ENCODE data around the gene MAPK8IP1.

The MAPK8IP1 gene

DNA sequence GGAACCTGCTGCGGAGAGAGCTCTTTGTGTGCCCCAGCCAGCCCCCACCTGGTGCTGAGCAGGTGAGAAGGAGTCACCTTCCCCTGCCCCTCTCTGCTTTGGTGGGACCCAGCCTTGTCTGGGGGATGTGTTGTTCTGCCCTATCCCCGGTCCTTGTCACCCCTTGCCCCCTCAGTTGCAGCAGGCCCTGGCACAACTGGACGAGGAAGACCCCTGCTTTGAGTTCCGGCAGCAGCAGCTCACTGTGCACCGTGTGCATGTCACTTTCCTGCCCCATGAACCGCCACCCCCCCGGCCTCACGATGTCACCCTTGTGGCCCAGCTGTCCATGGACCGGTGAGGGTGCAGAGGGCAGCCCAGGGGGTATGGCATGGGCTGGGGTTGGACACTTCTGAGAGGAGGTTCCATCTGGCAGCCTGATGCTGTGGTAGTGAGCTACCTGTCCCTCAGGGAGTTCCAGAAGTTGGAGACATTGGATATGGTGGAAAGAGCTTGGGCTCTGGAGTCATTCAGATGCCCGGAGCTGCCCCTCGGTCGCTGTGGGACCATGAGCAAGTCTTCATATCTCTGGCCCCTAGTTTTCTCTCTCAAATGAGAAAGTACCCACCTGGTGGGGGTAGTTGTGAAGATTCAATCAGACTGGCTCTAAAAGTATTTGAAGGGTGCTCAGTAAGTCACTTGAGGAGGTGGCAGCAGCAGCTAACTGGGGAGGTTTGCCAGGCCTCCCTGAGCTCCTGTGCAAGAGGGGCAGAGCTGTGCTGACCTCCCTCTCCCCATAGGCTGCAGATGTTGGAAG, 41.3 kb downstream of the MAPK8IP1 start:
- DNase-seq (ENCODE audit: low spot score): no peak

DNA sequence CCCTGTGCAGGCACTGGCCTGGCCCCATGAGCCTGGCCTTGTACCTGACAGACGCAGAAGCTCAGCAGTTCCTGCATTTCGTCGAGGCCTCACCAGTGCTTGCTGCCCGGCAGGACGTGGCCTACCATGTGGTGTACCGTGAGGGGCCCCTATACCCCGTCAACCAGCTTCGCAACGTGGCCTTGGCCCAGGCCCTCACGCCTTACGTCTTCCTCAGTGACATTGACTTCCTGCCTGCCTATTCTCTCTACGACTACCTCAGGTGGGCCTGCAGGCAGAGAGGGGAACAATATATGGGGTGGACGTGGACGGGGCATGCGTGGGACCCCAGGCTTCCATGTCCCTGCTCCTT, 41.9 kb downstream of the MAPK8IP1 start:
- DNase-seq (ENCODE audit: low spot score): no peak

DNA sequence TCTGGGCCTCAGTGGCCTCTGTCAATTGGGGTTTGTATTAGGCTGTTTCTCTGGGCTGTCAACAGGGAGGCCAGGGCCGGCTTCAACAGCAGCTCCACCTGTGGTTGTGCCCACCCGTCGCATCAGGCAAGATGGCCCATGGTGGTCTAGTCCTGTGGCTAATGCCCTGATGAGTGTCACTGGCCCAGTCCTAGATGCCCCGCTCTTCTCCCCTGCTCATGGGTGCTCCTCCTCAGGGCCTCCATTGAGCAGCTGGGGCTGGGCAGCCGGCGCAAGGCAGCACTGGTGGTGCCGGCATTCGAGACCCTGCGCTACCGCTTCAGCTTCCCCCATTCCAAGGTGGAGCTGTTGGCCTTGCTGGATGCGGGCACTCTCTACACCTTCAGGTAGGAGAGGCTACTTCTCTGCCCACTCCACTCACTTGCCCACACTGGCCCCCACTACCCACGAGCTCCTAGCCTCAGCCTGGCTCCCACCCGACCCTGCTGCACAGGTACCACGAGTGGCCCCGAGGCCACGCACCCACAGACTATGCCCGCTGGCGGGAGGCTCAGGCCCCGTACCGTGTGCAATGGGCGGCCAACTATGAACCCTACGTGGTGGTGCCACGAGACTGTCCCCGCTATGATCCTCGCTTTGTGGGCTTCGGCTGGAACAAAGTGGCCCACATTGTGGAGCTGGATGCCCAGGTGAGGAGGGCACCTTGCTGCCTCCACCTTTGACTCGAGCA, 42.4 kb downstream of the MAPK8IP1 start:
- no peak for DNase-seq (ENCODE audit: low spot score)

DNA sequence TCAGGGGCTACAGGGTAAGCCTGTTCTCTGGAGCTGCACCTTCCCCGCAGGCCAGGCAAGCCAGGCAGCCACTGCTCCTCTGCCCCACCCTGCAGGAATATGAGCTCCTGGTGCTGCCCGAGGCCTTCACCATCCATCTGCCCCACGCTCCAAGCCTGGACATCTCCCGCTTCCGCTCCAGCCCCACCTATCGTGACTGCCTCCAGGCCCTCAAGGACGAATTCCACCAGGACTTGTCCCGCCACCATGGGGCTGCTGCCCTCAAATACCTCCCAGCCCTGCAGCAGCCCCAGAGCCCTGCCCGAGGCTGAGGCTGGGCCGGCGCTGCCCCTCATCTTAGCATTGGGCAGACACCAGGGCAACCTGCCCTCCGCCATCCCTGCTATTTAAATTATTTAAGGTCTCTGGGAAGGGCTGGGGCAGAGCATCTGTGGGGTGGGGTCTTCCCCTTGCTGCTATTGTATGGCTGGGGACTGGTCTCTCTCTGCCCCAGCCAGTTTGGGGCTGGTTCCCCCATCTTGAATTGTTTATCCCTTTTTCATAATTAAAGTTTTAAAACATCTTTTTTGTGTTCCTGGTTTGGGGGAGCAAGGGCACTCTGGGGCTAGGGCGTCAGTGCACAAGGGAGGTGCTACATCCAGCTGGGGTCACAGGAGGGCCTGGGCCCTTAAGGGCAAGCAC, 43.2 kb downstream of the MAPK8IP1 start:
- DNase-seq (ENCODE audit: low spot score): no peak

DNA sequence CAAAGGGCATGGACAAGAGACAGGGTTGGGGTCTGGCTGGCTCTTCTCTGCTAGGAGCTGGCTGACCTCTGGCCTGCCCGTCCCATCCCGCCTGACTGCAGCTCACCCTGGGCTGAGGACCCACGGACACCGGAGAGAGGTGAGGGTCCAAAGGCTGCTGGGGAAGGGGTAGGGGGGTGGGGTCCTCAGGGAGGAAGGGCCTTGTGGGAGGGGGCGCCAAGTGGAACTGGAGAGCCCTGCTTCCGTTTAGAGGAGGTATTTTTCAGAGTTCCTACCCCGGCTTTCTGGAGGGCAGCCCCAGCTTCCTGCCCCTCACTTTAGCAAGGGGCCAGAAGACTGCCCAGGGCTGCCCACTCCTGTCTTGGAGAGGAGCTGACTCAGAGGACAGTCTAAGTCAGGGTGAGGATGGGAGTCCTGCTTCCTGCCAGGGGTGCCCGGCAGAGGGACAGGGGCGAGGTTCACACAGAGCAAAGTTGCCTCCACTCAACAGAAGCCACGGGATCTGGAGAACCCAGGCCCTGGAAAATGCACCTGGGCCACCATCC, 44.1 kb downstream of the MAPK8IP1 start:
- DNase-seq (ENCODE audit: low spot score): peak; percentile 37

DNA sequence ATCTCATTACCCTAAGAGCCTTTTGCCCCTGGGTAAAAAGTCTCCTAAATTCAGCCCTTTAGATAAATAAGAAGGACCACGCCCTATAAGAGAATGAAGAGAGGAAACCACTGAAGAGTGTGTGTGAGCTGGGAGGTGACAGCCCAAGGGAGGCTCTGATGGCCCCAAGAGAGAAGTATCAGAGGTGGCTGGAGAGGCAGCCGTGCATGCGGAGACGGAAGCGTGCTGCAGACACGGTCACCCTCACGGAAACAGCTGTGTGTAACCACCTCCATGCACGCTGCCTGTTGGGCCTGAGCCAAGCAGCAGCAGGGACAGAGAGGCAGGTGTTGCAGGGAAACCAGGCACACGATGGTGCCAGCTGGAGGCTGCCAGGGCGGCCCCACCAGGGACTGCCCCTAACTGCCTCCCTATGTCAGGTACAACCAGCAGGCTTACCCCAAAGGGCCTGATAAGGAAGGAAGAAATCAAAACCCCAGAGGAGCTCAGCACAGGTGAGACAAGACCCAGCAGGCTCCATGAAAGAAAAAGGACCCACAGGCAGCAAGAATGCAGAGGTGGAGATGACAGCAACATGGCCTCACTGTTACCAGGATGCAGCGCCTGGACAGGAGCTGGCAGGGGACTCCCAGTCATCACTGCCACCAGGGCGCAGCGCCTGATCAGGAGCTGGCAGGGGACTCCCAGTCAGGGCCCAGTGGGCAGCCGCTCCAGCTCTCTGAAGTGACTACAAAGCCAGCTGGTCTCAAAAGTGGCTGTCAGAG, 44.8 kb downstream of the MAPK8IP1 start:
- DNase-seq (ENCODE audit: low spot score): no peak

DNA sequence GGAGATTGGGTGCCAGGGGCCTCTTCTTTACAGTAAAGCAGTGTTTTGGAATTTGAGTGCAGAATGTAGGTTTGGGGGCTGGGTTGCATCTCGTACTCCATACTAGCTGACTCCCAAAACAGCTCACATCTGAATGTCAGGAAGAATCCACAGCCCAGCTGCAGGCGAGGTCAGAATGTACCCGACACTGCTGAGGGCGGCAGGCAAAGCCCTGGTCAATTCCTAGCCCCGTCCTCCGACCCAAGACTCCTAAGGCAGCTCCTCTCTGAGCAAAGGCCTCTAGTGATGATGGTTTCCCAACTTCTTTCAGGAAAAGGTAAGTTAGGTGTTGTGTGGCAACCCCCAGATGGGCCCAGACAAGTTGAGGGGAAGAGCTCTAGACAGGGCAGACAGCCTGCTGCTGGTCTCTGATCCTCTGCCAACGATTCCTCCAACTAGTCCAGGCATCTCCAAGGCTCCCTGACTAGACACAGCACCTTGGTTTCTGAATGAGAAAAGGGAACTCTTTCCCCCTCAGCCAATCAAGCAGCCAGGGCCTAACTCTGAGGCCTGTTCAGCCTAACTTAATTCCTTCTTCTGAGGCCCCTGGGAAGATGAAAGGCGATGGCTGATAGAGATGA, 45.6 kb downstream of the MAPK8IP1 start:
- no peak for DNase-seq (ENCODE audit: low spot score)

DNA sequence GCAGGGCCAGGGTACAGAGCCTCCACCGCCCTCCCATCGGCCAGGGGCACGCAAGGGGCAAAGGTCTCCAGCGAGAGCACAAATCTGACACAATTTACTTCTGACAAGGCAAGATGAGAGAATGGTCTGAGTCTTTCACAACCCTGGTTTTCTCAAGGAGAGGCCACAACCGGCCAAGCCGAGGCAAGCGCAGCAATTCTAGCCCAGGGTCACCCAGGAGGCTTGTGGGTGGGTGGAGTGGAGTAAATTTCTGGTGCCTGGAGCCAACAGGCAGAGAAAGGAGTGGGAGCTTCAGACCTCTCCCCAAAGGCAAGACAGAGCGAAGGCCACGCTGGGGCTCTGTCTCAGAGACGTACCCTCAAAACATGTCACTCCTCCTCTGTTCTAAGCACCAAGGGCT, 46.3 kb downstream of the MAPK8IP1 start:
- DNase-seq (ENCODE audit: low spot score): no peak

DNA sequence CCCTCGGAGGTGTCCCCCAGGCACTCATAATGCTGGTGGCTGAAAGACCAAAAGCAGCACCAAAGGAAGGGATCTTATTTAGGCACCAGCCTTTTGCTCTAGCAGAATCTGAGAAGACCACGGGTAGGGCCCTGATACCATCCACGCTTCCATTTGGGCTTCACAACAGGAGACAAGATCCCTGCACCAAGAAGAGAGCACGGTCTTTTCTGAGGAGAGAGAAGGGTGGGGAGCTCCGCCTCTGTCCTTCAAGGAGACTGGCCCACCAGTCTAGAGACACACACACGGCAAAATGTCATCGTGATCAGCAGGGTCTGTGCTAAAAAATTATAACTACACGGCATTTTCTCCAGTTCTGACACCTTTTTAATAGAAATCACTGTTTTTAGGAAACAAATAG, 46.8 kb downstream of the MAPK8IP1 start:
- no peak for DNase-seq (ENCODE audit: low spot score)

DNA sequence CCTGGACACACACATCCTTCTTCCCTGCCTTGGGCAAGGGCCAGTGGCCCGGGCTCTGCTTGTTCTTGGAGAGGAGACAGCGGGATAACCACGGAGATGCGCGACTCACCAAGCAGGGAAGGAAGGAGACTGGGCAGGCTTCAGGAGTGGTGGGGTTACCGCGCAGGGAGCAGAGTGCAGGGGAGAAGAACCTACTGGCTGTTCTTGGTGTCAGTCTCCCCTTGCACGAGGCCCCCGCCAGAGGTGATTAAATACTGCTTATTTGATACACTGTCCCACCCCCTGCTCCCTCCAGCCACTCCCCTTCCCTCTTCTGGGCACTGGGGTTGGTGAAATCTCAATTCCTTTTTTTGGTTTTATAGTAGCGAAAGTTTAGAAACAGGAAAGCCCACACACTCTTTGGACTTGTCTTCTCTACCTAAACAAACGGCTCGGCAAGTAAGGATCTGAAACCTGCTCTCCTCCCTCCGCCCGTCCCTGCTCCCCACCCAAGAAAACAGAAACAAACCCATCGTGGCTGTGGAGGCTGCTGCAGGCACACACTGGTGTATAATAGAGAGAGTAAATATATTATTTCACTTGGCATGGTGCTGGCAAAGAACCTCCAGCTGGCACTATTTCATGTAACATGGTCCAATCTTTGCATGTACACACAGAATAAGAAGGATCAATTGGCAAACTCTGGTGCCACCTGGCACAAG, 47.8 kb downstream of the MAPK8IP1 start:
- no peak for DNase-seq (ENCODE audit: low spot score)

DNA sequence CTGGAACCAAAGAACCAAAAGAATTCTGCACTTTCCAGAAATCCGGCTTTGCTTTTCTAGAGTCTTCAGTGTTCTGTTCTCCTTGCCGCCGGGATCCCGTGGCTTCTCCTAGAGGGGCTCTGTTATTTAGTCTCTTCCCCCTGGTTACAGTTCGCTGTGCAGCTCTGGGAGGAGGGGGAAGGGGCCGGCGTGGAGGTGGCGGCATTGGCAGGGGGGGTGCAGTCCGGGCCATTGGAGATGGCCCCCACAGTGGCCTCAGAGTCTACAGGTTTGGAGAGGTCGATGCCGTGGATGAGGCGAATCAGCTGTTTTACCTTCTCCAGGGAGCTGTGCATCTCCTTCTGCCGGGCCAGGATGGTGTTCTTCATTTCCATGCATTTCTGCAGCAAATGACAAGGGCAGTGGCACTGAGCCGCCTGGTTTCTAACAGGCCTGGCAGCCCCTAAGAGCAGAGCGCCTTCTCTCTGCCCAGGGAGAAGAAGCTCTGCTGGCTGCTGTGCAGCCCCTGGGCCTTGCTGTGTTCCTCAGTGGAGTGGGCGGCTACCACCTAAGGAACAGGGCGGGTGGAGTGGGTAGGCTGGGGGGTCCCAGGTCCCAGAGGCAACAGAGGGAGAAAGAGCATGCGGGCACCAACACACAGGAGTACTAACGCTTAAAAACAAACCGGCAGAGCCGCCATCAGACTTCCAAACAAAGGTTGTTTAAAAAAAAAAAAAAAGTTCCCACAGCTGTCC, 48.6 kb downstream of the MAPK8IP1 start:
- DNase-seq (ENCODE audit: low spot score): no peak

DNA sequence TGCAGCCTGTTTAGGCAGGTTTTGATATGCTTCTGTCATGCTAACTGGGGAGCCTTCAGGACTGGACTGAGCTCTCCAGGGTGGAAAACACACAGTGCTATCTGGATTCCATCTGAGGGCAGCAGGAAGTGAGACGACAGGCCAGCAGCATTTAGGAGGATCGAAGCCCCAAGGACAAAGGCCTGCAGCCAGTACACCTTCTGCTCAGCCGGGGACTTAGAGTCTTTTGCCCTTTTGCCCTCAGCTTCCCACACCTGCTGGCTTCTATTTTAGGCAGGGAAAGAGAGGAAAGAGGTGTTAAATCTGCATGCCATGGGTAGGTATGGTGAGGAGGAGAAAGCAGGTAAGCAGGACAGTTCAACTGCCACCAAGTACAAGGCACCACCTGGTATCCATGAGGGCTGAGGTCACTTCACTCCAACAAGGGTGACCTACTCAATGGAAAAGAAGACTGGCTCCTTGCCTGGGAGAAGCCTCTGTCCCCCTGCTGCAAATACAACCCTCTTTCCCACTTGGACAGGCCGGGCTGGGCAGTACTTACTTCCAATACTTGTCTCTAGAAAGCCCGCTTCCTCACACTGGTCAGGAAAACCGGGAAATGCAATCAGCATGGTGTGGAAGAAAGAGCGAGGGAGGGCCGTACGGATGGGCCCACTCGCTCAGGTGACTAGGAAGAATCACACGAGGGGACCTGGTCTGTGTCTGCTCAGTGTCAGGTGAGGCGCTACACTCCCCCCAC, 49.3 kb downstream of the MAPK8IP1 start:
- no peak for DNase-seq (ENCODE audit: low spot score)

DNA sequence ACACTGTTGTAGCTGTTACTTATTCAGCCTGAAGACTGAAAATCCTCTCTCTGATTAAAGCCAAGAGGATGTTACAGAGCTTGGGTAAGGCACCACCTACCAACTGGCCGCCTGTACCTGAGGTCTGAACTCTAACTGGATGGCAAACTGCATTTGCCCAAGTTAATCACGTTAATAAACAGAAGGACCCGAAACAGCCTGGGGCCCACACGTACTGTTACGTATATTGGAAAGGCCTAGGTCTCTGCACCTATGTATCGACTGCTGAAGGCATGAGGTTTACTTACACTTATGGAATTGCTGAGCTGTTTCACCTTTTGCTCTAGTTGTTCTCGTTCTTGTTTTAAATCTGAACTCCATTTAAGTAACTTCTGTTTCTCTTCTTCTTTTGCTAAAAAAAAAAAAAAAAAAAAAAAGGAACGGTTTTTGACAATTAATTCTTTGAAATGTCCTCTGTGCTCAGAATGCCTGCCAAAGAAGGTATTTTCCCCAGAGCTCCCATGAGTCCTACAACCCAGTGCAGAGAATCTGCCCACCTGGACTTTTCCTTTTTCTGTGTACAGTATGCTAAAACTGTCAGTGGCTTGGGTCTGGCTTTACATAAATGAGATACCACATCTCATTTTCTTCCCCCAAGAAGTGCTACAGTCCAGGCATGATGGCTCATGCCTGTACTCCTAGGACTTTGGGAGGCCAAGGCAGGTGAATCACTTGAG, 50.1 kb downstream of the MAPK8IP1 start:
- DNase-seq (ENCODE audit: low spot score): no peak

DNA sequence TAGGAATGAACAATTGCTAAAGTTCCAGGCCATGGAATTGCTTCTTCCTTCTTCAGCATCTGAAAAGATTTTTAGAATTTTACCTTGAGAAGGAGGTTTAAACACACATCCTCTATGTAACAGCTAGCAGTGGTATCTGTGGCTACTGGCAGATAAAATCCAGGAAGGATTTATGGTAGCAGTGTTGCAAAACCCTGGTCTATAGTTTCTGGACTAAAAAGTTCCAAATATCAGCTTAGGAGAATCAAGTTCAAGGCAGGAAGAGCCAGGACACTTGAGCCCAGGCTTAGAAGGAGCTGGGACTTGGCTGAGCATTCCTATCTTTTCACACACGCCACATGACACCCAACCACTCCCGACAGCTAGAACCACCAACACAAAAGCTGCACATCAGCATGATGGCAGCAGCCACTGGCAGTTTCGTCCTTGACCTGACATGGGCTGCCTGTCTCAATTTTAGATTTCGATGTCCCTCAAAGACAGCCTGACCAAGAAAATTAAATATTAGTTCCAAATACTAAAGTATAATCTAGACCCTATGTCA, 51.1 kb downstream of the MAPK8IP1 start:
- DNase-seq (ENCODE audit: low spot score): no peak

DNA sequence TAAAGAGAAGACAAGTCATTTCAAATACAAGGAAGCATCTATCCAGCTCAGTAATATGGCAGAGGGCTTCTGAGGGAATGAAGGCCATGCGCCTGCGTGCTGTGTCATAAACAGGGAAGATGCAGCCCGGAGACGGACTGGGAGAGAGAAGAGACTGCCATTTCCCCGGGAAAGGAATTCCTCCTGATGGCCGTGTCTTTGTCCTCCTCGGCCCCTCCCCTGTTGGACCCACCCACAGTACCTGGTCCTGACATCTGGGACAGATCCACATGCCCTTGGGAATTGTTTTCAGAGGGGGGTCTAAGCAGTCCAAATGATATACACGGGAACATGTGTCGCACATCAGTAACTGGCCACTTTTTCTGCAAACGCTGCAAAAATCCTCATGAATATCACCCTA, 52.5 kb downstream of the MAPK8IP1 start:
- no peak for DNase-seq (ENCODE audit: low spot score)

DNA sequence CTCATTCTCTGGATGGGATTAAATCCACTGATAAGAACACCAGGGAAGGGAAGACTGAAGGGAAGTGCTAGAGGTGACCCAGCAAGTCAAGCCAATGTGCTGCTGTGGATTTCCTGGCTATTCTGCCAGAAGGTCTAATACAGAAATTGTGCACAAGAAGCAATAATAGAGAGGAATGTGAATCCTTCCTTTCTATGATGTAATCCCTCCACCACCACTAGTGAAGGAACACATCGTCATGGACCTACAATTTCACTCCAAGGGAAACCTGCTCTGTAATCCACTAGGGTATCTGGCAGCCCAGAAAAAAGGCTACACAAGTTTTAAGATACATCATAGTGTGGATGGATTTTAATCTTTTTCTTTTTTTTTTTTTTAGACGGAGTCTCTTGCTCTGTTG, 54.4 kb downstream of the MAPK8IP1 start:
- peak; percentile 39 for DNase-seq (ENCODE audit: low spot score)

DNA sequence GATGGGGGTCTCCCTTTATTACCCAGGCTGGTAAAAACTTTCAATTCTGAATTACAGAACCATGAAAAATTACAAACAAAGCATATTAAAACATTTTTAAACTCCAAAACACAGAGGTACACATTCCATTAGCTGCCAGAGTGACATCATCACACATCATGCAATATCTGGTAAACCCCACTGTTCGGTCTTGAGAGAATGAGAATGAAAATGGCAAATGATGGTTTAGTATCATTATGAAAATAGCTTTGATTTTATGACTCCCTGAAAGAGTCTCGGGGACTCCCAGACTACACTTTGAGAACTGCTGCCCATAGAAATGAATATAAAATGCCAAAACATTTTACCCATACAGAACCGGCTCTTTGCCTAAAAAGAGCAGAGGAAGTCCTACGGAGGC, 55.8 kb downstream of the MAPK8IP1 start:
- no peak for DNase-seq (ENCODE audit: low spot score)

DNA sequence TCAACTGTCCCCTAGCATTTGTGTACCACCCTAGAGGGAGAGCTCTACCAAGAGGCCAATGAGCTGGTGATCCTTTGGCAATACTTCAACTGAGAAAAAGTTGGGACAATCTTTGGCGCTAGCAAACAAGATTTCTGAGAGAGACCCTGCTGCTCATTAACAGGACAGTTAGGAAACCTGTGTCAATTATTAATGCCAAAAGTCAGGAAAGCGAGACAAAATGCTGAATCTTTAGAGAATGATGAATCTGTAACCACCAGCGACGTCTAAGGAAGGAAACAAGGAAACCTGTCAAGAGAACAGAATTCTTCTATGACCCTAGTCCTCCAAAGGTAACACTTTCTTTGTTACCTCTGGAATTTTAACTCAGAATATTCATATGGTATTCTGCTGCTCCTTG, 56.9 kb downstream of the MAPK8IP1 start:
- DNase-seq (ENCODE audit: low spot score): no peak
